Stomach (tissue), 9 donors: ENCODE results near the gene CFAP97D2. TPM values are rescaled to one million over a fixed set of nuclear protein-coding genes. Genes with fewer than 3 reads are reported as not detected.

Source experiments
- DNase-seq, 2 donors: peaks; one replicate each; pipeline versions ENCODE4 v3.0.0 to v3.0.0-alpha.2; 2013 to 2019
- H3K27ac ChIP-seq, 5 donors: fragments of 200-600 bp in 4 of 5; sonication (generic) in 4 of 5; one replicate each; pipeline ENCODE4 v1.5.1; 2013 to 2019; ENCODE audit warnings: mild to moderate bottlenecking in 1 of 5, moderate library complexity in 1 of 5
- H3K27me3 ChIP-seq, 3 donors: fragments of 200-600 bp; sonication (generic); one replicate each; pipeline ENCODE4 v1.5.1; 2017 to 2019; ENCODE audit warnings: mixed run types in 1 of 3
- H3K36me3 ChIP-seq, 4 donors: fragments of 200-600 bp; sonication (generic); 1 replicate in 3 of 4; 2 replicates in 1 of 4; pipeline ENCODE4 v1.5.1; 2016 to 2019
- H3K4me1 ChIP-seq, 4 donors: fragments of 200-600 bp; sonication (generic); one replicate each; pipeline ENCODE4 v1.5.1; 2016 to 2019
- H3K4me3 ChIP-seq, 4 donors: fragments of 200-600 bp; sonication (generic) in 3 of 4; one replicate each; pipeline ENCODE4 v1.5.1; 2016 to 2019; ENCODE audit warnings: mild to moderate bottlenecking in 1 of 4
- H3K9me3 ChIP-seq, 4 donors: fragments of 200-600 bp; sonication (generic); one replicate each; pipeline ENCODE4 v1.5.1; 2016 to 2019
- EP300 ChIP-seq: sonication (generic); formaldehyde crosslinking; IDR thresholded peaks from one replicate; pipeline ENCODE4 v1.6.1; 2017; ENCODE audit warnings: antibody characterized with exemption
- POLR2A ChIP-seq, 4 donors: fragments of 450-650 bp; IDR thresholded peaks; one replicate each; pipeline ENCODE4 v1.6.1; 2016; ENCODE audit warnings: antibody characterized with exemption in 4 of 4, control low read depth in 2 of 4, mild to moderate bottlenecking in 1 of 4, moderate library complexity in 1 of 4
- POLR2AphosphoS5 ChIP-seq, 3 donors: sonication (generic); formaldehyde crosslinking; IDR thresholded peaks; one replicate each; pipeline ENCODE4 v1.6.1; 2016; ENCODE audit warnings: antibody characterized with exemption in 3 of 3
- WGBS, 5 donors: extraction: QIAGEN DNeasy Blood & Tissue Kit in 3 of 5; methylation state at CpG; one replicate each; pipeline versions ENCODE4 v1.1.5 to v1.1.7; 2013 to 2018; 5-methylcytosine and 5-hydroxymethylcytosine counted together
- intact Hi-C: fragments of 100-400 bp; cut with DNase I; formaldehyde crosslinking; loops from one replicate; pipeline ENCODE4 v1.15.1; 2023; ENCODE audit warnings: low total_unique reads
- polyA plus RNA-seq, 3 donors: library from polyadenylated mRNA; stranded (reverse); fragments of 200-250 nt; gene quantifications; one replicate each; pipeline ENCODE4 v1.2.3, GENCODE V29; 2013
- total RNA-seq, 5 donors: library from RNA; depleted of rRNA; stranded (reverse); fragments of >200 nt; gene quantifications; one replicate each; pipeline versions ENCODE4 v1.1.0 to v1.2.3, GENCODE V29; 2014 to 2016
- TF ChIP-seq, protein P1 (sequence below), 7 experiments: fragments of 450-650 bp in 4 of 7; fragments of 200-600 bp in 3 of 7; sonication (generic) in 3 of 7; IDR thresholded peaks; one replicate each; pipeline ENCODE4 v1.5.1; 2016 to 2019; ENCODE audit warnings: antibody characterized with exemption in 7 of 7, control low read depth in 2 of 7, mild to moderate bottlenecking in 1 of 7
- donor health status: healthy with polysubstance abuse.
- donor health status: Bipolar disorder and iron deficiency.
- donor health status: healthy.

Gene CFAP97D2
- total and polyA plus RNA-seq, 8 donors: not detected

GRCh38 chr13:114144606-114145244 lies 34.3 kb upstream of the CFAP97D2 start:
- H3K27me3 ChIP-seq: no peaks in the 10 kb centered on the region
- H3K36me3 ChIP-seq: no peaks in the 10 kb centered on the region
- TF ChIP-seq POLR2AphosphoS5 (IDR thresholded peaks at IDR 0.05) (no peak), POLR2A (IDR thresholded peaks at IDR 0.05) (no peak)
- TF ChIP-seq, protein P1, sequence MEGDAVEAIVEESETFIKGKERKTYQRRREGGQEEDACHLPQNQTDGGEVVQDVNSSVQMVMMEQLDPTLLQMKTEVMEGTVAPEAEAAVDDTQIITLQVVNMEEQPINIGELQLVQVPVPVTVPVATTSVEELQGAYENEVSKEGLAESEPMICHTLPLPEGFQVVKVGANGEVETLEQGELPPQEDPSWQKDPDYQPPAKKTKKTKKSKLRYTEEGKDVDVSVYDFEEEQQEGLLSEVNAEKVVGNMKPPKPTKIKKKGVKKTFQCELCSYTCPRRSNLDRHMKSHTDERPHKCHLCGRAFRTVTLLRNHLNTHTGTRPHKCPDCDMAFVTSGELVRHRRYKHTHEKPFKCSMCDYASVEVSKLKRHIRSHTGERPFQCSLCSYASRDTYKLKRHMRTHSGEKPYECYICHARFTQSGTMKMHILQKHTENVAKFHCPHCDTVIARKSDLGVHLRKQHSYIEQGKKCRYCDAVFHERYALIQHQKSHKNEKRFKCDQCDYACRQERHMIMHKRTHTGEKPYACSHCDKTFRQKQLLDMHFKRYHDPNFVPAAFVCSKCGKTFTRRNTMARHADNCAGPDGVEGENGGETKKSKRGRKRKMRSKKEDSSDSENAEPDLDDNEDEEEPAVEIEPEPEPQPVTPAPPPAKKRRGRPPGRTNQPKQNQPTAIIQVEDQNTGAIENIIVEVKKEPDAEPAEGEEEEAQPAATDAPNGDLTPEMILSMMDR (IDR thresholded peaks at IDR 0.05): no peak
- intact Hi-C loops: no loop called here
- H3K4me3 ChIP-seq: no peak overlapping the region
- 90 to 96% (median 93%) methylated on average over 17 of the region's 17 CpGs for WGBS, 5 donors
- peaks cover 4 to 22% (median 19%) of the 10 kb centered on the region in 4 donors for H3K4me1 ChIP-seq
- H3K9me3 ChIP-seq: no peaks in the 10 kb centered on the region
- no peak for DNase-seq
- no peak overlapping the region for H3K27ac ChIP-seq

DNA sequence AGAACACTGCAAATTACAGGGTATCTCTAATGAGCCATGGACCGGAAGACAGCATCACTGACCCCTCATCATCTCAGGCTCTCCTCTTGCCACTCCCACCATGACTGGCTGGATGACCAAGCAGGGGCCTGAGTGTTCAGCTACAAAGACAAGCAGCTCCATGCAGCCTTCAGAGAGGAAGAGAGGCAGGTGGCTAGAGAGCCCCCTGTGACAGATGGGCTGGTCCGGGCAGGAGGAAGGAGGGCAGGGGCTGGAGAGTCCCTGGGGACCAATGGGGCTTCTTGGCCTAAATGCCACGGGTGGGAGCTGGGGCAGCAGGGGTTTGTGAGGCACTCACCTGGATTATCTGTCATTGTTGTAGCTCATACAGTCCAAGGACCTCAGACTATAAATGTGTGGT lies 33.8 kb upstream of the CFAP97D2 start:
- no peaks in the 10 kb centered on the region for H3K9me3 ChIP-seq
- DNase-seq: no peak
- no peak overlapping the region for H3K27ac ChIP-seq
- H3K27me3 ChIP-seq: no peaks in the 10 kb centered on the region
- intact Hi-C loops: no loop called here
- 52 to 74% (median 68%) methylated on average over 3 of the region's 3 CpGs for WGBS, 5 donors
- peaks cover 4 to 19% (median 17%) of the 10 kb centered on the region in 4 donors for H3K4me1 ChIP-seq
- H3K36me3 ChIP-seq: no peaks in the 10 kb centered on the region
- H3K4me3 ChIP-seq: no peak overlapping the region
- TF ChIP-seq POLR2AphosphoS5 (IDR thresholded peaks at IDR 0.05) (no peak), EP300 (no peak), POLR2A (IDR thresholded peaks at IDR 0.05) (no peak)
- TF ChIP-seq, protein P1 (IDR thresholded peaks at IDR 0.05): no peak

- Histone ChIP-seq H3K4me3 (no peak overlapping the region), H3K27ac (no peak overlapping the region), H3K9me3 (no peaks in the 10 kb centered on the region), H3K4me1 (peaks cover 4 to 18% (median 16%) of the 10 kb centered on the region in 4 donors), H3K27me3 (no peaks in the 10 kb centered on the region), H3K36me3 (no peaks in the 10 kb centered on the region)
- 90 to 96% (median 94%) methylated on average over 14 of the region's 14 CpGs for WGBS, 5 donors
- DNase-seq: no peak
- TF ChIP-seq EP300 (no peak), POLR2A (IDR thresholded peaks at IDR 0.05) (no peak), POLR2AphosphoS5 (IDR thresholded peaks at IDR 0.05) (no peak)
- TF ChIP-seq, protein P1 (IDR thresholded peaks at IDR 0.05): no peak
- intact Hi-C loops: no loop called here
These were observed 33.3 kb upstream of the CFAP97D2 start for GRCh38 chr13:114145722-114146121.

DNA sequence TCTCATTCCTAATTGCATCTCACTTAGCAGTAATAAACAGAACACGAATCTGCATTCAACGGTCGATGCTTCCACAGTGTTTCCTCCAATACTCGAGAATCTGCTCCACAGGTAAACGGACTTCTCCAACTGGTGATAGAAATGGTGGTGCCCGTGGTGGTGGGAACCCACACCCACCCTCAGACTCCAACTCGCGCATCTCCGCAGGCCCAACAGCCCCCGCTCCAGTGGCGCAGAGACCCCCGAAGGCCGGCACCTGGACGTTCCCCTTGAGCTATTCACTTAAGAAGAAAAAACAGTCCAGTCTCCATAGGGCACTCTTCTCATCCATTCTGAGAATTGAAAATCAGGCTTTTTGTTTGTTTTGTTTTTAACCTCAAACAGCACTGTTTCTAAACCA lies 32.9 kb upstream of the CFAP97D2 start:
- Histone ChIP-seq H3K36me3 (no peaks in the 10 kb centered on the region), H3K27ac (no peak overlapping the region), H3K4me3 (no peak overlapping the region), H3K27me3 (no peaks in the 10 kb centered on the region), H3K9me3 (no peaks in the 10 kb centered on the region), H3K4me1 (peaks cover 4 to 20% (median 17%) of the 10 kb centered on the region in 4 donors)
- DNase-seq: no peak
- intact Hi-C loops: no loop called here
- WGBS, 5 donors: 91 to 94% (median 92%) methylated on average over 14 of the region's 14 CpGs
- TF ChIP-seq POLR2AphosphoS5 (IDR thresholded peaks at IDR 0.05): no peak
- TF ChIP-seq POLR2A (IDR thresholded peaks at IDR 0.05): no peak
- TF ChIP-seq EP300: no peak
- TF ChIP-seq, protein P1 (IDR thresholded peaks at IDR 0.05): no peak
